NCI-H2196 treated with DMSO at 0.1 percent for 48 hours (cell line): ENCODE results near the gene AMIGO1.

Experiments
- DNase-seq: peaks from one replicate; lab custom pipeline; 2025; ENCODE audit not compliant: unreplicated experiment; lab: John Stamatoyannopoulos, UW

The AMIGO1 gene

DNA sequence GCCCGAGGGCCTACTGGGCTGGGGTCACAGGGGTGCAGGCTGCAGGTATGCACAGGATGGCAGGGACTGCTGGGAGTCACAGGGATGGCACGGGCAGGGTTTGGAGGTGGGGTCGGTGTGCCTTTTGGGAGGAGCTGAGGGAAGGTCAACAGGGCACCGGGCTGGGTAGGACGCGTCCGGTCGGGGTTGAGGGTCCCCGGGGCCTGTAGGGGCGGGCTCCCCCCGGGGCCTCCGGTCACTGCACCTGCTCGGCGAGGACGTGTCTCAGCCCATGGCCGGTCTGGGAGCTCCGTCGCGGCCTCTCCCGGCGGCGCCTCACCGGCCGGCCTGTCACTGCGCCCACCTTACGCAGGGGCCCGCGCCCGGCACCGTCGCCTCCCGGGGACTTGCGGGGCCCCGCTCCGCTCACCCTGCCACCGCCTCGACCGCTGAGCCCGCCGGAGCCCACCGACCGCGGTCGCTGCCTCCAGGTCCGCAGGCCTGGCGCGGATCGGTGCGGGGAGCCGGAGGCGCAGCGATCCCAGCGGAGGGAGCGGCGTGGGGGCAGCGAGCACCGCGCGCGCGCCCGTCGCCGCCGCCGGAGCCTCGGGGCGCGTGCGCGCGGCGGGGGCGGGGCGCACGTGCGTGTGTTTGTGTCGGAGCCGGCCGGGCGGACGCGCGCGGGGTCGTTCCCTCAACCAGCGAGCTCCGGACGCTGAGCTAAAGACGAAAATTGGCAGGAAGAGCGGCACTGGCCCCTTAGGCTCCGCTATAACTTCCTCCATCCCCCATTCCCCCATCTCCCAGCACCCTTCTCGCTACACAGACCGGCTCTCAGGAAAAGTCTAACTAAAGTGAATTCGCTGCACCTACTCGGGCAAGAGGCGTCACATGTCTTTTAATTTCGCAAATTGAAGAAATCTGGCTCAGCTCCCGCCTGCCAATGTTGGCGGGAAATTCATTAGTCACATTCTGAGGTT, at the start of gene AMIGO1:
TSS of gene AMIGO1 (minus strand) at position 552 of the 959 bp plus-strand sequence. CDS start 815 bp downstream, outside the sequence.
- peak; percentile 36 for DNase-seq

DNA sequence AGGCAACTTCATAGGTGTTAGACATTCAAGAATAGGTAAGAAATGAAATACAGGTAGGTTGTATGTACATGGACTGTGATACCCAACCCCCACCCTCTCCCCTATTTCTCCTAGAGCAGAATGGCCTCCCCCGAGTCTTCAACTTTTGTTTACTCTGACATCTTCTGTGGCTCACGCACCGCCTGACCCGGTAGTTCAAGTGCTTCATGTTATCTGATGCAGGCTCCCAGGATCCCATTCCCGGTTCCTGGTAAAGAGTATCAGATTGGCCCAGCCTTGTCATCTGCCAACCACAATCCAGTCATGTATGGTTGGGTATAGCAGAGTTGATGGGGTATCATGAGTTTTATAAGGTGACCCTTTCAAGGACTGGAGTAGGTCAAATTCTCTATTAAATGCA, 48.0 kb upstream of the AMIGO1 start:
- no peak for DNase-seq

DNA sequence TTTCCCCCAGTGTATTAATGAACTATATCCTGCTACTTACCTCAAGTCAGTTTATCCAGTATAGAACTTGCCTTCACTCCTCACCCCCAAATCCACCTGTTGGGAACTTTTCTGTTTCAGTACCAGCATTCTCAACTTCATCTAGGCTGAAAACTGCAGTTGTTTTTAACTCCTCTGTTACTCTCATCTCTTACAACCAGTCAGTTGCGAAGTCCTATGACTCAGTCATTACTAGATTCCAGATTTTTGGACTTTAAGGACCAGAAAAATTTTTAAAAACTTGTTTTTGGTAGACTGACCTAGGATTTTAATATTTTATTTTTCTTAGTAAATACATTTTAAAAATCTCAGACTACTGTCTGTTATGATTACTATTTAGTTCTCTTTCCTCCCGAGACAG, 47.0 kb upstream of the AMIGO1 start:
- DNase-seq = no peak

- peak; percentile 91 for DNase-seq
Measured at GRCh38 chr1:109548321-109549267, 39.1 kb upstream of the AMIGO1 start, which contains the start of gene GNAI3. Gene GNAI3 (plus strand): TSS chr1:109548615. CDS start chr1:109548721, 106 bp downstream.

DNA sequence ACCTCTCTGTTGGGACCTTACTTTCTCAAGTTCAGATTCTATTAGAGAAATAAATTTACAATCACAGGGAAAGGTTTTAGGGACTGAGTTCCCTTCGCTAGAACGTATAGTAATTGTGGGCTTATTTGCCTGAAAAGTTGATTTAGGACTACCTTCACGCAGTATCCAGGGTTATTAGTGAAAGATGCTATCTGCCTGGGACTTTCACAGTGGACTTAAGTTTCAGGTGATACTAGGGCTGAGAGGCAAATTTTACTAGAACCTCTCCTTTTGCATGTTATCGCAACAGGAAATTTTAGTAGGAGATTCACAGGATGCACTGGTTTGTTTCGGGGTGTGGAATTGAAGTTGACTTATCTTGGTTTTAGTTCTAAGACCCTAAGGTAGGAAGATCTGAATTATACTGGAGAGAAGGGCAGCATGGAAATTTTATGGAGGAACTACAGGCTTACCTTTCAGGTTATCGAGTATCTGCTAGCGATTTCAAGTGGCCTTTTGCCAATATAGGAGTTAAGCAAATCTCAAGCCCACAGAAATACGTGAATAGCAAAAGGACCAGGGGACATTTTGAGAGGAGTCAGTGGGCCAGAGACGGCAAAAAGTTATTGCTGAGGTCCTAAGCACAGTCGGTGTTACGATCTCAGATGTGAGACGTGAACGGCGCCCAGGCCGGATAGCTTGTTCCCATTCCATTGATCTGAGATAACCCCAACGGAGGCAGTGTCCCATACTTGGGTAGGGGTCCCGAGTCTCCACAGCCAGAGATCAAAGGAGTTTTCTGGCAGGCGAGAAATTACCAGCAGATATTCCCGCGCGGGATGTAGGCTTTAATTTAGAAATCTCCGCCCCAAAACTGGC, 38.2 kb upstream of the AMIGO1 start:
- no peak for DNase-seq

DNA sequence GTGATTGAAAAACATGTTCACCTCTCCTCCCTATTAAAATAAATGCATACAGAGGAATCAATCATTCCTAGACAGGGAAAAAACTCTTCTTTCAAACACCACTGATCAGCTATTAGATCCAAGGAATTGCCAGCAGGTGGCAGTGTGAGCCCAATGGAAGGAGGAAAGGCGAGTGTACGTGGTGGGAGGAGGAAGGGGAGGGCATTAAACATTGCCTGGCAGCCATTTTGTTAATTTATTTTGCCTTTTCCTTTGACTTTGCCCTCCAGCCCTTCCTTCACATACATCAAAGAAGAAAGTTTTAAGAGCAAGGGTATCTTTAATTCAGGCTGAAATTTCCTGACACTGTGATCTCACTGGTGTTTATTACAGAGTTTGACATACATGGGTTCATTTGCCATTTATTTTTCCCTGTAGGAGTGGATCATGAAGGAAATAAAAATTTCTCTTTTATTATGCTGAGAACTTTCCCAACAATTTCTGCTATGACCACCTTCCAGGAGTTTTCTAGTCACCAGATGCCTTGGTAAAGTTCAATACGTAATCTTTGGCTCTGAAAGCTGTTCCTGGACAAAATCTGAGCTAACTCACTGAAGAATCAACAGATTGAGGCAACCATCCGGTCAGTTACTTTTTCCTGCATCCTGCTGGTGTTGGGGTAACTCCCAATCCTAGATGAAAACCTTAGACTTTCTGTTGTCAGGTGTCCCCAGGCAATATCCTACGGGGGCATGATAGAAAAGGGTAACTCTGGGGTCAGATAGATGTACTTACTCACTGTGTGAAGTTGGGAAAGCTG, 37.0 kb upstream of the AMIGO1 start:
- peak; percentile 85 for DNase-seq

GRCh38 chr1:109543988-109544735, 34.6 kb upstream of the AMIGO1 start:
- DNase-seq = no peak

DNA sequence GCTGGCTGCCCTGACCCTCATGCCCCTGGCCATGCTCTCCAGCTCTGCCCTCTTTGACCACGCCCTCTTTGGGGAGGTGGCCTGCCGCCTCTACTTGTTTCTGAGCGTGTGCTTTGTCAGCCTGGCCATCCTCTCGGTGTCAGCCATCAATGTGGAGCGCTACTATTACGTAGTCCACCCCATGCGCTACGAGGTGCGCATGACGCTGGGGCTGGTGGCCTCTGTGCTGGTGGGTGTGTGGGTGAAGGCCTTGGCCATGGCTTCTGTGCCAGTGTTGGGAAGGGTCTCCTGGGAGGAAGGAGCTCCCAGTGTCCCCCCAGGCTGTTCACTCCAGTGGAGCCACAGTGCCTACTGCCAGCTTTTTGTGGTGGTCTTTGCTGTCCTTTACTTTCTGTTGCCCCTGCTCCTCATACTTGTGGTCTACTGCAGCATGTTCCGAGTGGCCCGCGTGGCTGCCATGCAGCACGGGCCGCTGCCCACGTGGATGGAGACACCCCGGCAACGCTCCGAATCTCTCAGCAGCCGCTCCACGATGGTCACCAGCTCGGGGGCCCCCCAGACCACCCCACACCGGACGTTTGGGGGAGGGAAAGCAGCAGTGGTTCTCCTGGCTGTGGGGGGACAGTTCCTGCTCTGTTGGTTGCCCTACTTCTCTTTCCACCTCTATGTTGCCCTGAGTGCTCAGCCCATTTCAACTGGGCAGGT, 33.9 kb upstream of the AMIGO1 start:
- DNase-seq = no peak

DNA sequence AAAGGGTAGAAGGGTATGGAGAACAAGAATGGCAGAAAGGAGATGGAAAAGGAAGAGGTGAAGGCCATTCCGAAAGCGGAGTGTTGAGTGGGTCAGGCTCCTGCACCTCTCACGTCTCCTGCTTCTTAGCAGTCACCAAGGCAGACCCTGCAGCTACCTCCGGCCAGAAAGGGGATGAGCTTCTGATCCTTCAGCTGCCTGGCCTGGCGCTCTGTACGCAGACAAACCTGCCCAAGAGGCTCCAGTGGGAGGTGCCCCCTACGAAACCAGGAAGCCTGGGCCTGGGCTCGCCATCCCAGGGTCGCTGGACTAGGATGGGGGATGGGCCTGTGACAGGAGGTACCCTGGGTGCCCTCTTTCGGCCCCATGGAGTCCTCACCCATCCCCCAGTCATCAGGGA, 33.1 kb upstream of the AMIGO1 start:
- no peak for DNase-seq

GRCh38 chr1:109541102-109541501, 31.6 kb upstream of the AMIGO1 start:
- DNase-seq = no peak

GRCh38 chr1:109539676-109540075, 30.1 kb upstream of the AMIGO1 start, which contains the start of gene GPR61:
Gene GPR61 (plus strand): TSS chr1:109539872. CDS start chr1:109543023, 3,151 bp downstream.
- DNase-seq = no peak

GRCh38 chr1:109538827-109539555, 29.5 kb upstream of the AMIGO1 start:
- no peak for DNase-seq

DNA sequence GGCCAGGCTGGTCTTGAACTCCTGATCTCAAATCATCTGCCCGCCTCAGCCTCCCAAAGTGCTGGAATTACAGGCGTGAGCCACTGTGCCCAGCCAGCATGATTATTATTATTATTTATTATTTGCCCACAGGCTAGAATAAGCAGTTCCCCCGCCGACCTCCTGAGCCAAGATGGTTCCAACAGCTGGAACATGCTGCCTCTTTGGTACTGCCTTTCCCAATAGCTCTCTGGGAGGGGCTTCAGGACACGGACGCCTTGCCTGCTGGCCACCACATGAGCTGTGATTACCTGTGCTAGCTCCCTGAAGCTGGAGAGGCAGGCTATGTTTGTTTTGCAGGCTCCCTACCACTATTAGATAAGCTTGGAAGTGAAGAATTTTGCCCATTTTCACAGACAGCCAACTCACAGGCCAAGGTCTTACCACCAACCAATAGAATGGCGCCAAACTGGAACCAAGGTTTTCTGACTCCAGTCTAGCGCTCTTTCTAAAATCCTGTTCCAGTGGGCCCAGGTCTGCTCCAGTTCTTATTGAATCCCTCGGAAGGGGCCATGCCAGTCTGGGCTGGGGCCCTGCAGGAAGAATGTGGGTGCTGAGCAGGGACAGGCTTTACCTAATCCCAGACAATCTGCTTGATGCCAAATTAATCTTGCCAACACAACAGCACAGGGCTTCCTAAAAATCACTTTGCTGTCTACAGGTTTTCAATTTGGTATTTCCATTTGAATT, 28.1 kb upstream of the AMIGO1 start:
- no peak for DNase-seq

DNA sequence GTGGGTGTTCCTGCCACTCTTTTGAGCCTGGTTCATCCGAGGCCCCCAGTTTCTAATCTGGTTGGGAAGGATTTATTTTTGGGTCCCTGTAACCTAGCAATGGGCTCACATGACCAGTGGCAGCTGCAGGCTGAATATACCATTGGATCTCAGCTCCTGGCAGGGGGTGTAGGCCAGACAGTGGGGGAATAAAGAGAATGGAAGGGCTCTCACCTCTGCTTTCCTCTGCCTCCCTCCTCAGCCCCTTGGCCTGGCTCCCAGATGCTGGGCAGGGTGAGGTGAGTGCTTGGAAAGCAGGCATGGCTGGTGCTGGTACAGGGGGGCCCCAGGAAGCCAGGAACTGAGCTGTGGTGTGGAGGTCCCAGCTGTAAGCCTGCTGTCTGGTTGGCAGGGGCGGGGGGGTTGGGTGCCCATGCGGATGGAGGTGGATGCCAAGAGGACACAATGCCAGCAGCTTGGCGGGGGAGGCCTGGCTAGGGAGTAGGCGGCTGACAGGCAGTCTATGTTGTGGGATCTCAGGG, 26.5 kb upstream of the AMIGO1 start:
- DNase-seq = peak; percentile 87

GRCh38 chr1:109535481-109535880, 26.0 kb upstream of the AMIGO1 start:
- DNase-seq = no peak

GRCh38 chr1:109534307-109534858, 24.9 kb upstream of the AMIGO1 start:
- DNase-seq = no peak
